Cardiac septum (tissue), 1 donor: Measurements from ENCODE around the gene IGFBP7. TPM values are rescaled to one million over a fixed set of nuclear protein-coding genes. Genes with fewer than 3 reads are reported as not detected.

Experiments used
- DNase-seq: peaks from one replicate; pipeline ENCODE4 v3.0.0-alpha.2; 2020; ENCODE audit warnings: low spot score
- intact Hi-C: fragments of 100-400 bp; cut with DNase I; formaldehyde crosslinking; loops from one replicate; pipeline ENCODE4 v1.14.0; 2022
- total RNA-seq: library from RNA; stranded (reverse); fragmentation: NEBNext Ultra II Directional; extraction: Animal tissue kit (Norgen Biotek cat#: 25700); gene quantifications from one replicate; pipeline ENCODE4 v1.2.1, GENCODE V29; 2021
- donor health status: DM: no; HTN: no; CAD: no.

Gene IGFBP7
- total RNA-seq, 1 donor from 2014 or later = 739 TPM

GRCh38 chr4:57100979-57101651 is 9.1 kb downstream of the IGFBP7 start:
- no peak for DNase-seq
- intact Hi-C loops = loop anchor here (5.0 kb wide), 1 partner anchor 124 kb away; the partner anchor contains the start of genes NOA1 and POLR2B

GRCh38 chr4:57099363-57099762 is 10.8 kb downstream of the IGFBP7 start:
- no peak for DNase-seq
- intact Hi-C loops = no loop called here

DNA sequence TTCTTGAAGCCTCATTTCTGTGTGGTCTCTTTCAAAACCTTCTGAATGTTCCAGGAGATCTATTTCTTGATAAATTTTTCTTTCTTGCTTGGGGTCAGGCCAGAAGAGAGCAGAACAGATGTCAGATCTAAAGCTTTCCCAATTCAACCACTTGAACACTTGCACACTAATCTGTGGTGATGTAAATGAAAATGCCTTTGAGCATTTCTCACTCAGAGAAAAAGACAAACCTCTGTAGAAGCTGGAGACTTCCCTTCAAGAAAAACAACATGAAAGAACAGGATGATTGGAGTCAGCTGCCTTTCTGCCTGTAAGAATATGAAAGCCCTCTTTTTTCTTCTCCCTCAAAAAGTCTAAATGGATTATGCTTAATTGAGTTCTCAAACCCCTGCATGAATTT is 11.2 kb downstream of the IGFBP7 start:
- intact Hi-C loops = no loop called here
- no peak for DNase-seq

- intact Hi-C loops = no loop called here
- no peak for DNase-seq
Observed at GRCh38 chr4:57098415-57098814, 11.8 kb downstream of the IGFBP7 start.

DNA sequence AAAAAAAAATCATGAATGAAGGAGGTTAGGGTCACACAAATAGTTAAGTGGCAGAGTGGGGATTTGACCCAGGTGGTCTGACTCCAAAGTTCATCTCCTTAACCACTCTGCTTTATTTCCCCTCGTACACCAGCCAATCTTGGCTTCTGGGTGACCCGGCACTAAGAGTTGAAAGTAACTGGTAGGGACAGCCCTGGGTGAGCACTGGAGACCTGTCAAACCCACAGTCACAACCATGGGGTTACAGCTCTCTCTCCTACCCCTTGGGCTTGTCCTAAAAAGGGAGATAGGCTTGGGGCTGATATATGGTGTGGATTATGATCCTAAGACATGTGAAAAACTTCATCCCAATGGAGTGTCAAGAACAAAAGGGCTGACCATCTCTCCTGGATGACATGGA is 12.5 kb downstream of the IGFBP7 start:
- no peak for DNase-seq
- intact Hi-C loops = no loop called here

DNA sequence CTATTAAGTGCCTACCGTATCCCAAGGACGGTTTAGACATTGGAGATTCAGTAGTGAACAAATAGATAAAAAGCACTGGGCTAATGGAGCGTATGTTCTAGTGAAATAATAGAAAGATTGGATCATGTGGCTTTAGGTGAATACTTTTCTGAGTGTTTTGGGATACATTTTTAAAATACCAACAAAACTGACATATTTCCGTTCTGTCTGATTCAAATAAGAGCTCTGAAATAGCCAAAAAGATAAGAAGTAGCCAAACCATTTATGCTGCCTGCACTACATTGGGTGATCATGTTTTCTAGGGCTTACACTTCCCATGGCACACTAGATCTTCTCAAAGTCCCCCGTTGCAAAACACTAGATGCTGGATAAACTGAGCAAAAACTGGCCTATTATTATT is 14.2 kb downstream of the IGFBP7 start:
- no peak for DNase-seq
- intact Hi-C loops = no loop called here

DNA sequence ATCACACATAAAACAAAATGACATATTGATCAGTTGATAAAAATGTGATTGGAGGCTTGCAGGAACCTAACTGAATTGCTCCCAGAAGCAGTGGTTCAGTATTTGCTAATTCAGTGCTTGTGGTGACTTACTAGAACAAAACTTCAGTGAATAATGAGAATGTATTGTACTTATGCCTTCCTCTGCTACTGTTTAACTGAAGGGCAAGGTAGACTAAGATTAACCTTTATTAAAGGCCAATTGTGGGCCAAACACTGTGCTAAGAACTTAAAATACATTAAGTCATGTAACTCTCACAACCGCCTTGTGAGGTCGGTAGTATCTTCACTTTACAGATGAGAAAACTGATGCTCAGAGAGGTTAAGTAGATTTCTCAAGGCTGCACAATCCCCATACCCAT is 14.9 kb downstream of the IGFBP7 start:
- intact Hi-C loops = no loop called here

GRCh38 chr4:57094832-57095223 is 15.4 kb downstream of the IGFBP7 start:
- intact Hi-C loops = no loop called here
- no peak for DNase-seq

More for the DNA sequence above, 14.9 kb downstream of the IGFBP7 start:
- DNase-seq = no peak

DNA sequence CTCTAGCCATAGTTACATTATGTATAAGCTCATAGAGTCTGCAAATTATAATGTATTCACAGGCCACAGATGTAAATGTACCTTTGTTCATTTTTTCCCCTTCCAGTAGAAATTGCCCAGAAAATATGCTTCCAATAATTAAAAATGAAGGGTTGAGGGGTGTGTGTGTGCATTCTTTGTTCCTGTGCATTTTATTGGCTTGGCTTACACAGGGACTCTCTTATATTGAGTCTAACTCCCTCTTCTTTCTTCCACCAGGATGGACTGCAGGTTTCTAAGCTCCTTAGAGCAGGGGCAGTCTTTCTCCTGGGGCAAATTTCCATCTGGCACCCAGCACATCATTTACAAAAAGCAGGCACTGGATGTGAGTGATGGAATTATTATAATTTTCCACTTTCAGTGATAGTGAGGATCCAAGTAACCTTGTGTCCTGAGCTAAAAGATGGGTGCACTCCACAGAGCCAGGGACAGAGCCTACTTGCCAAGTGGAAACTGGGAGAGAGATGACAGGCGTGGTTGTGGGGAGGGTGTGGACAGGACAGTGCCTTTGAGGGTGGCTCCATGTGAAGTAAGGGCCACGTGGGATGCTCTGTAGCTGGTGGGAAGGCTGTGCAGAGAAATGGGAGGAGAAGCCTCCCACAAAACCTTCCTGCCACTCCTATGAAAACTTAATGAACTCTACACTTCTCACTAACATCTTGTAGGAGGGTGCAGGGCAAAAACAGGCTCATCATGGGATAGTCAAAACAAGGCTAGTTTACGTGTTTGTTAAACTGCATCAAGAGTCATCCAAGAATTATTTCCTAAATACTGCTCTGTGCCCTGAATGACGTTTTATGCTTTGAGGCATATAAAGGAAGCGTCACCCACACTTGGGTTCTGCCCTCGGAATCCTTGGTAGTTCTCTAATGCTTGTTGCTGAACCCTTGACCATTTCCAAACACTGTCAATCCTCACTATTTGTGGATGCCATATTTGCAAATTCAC is 16.0 kb downstream of the IGFBP7 start:
- DNase-seq = no peak

GRCh38 chr4:57091657-57092162 is 18.5 kb downstream of the IGFBP7 start:
- intact Hi-C loops = no loop called here
- no peak for DNase-seq

More for the DNA sequence above, 16.0 kb downstream of the IGFBP7 start:
- intact Hi-C loops = no loop called here

DNA sequence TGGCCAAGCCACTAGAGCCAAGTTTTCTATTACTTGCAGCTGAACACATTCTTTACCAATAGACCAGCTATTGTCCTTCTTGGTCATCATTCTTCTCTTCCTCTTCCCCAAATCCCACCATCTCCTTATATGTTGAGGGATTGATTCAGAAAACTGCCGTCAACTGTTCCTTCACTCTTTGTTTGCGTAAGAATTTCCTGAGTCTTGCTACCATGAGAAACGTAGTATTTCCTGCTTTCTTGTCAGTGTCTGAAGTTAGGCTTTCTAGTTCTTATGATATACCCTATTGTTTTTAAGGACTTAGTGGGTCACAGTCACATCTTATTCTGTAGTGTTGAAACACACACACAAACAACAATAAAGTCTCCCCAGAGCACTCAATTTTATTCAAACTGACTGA is 20.1 kb downstream of the IGFBP7 start:
- intact Hi-C loops = no loop called here
- DNase-seq = no peak

DNA sequence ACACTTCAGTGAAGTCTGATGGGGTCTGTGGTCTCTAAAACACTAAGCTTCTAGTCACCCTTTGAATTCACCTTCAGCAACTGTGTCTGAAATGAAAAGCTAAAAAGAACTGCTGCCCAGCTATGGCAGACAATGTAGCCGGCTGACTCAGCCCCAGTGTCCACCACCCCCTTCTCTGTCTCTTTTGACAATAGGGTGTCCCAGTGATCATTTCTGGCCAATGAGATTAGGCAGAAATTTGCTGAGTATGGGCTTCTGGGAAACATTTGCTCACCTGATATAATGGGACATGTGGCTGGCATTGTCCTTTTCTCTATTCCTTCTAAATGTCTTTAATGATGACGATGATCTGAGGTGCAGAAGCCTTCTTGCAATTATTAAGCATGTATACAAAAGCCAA is 20.6 kb downstream of the IGFBP7 start:
- intact Hi-C loops = no loop called here
- no peak for DNase-seq

DNA sequence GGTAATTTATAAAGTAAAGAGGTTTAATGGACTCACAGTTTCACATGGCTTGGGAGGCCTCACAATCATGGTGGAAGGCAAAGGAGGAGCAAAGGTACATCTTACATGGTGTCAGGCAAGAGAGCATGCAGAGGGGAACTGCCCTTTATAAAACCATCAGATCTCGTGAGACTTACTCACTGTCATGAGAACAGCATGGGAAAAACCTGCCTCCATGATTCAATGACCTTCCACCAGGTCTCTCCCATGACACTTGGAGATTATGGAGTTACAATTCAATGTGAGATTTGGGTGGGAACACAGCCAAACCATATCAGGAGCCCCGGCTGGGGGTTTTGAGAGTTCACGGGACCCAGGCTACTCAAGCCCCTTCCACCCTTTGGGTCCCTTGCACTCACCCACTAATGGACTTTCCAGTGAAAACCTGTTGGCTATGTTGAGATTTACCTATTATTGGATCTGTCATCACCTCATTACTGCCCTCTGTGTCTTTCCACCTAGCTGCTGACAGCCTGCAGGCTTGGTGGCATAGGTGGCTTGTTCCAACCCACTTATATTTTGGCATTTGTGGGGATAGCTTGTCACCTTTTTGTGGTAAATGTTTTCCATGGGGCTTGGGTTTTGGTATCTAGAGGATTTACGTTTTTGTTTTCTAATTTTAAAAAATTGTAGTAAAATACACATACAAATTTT is 24.0 kb downstream of the IGFBP7 start:
- intact Hi-C loops = no loop called here
- no peak for DNase-seq

DNA sequence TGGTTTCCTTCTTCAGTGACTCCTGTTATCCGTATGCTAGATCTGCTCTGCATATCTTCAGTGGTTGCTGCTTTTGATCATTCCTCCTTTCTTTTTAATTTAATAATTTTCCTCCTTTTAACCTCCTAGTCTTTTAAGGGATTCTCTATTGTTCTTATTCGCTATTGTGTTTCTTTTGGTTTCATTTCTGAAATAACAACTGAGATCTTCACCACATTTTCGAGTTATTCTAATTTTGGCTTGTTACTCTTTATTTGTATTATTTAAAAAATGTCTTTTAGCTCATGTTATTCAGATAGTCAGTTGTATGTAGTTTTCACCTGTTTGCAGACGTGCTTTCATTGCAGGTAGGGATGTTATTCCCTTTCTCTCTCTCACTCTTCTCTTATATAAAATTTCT is 24.9 kb downstream of the IGFBP7 start:
- DNase-seq = no peak
- intact Hi-C loops = no loop called here

DNA sequence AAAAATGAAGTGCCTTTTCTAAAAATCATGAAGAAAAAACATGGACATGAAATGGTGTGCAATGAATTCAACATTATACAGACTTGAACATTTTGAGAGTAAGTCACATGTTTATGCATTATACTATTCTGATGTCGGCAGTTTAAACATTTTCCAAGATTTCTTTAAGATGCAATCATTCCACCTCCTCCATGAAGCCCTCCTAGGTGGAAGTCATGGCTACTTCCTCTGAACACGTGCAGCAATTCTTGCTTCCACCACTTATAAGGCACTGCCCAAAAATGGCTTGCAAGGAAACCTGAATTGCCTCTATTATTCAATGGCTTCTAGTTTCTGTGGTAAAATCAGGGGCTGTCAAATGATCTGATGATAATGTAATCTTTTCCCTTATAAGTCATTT is 25.8 kb downstream of the IGFBP7 start:
- no peak for DNase-seq
- intact Hi-C loops = loop anchor here (5.0 kb wide), 1 partner anchor 42 kb away; no protein-coding TSS in a partner anchor

DNA sequence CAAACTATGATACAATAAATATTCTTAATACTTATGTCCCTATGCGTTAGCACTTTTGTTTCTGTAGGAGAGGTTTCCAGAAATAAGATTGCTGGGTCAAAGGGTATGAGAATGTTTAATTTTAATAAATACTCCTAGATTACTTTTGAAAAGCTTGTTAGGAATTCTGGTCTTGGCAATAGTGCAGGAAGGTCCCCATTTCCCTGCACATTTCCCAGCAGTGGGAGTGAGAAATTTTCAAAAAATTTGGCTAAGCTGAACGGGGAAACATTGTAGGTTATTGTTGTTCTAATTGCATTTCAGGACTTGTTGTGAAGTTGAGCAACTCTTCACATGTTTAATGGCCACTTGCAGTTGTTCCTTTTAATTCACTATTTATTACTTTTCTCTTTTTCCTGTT is 27.1 kb downstream of the IGFBP7 start:
- intact Hi-C loops = loop anchor here (2.0 to 5.0 kb wide), 2 partner anchors 26 to 41 kb away; no protein-coding TSS in a partner anchor
- DNase-seq = no peak

- no peak for DNase-seq
- intact Hi-C loops = loop anchor here (2.0 to 5.0 kb wide), 2 partner anchors 27 to 40 kb away; no protein-coding TSS in a partner anchor
Observed at GRCh38 chr4:57081651-57082621, 28.2 kb downstream of the IGFBP7 start.

DNA sequence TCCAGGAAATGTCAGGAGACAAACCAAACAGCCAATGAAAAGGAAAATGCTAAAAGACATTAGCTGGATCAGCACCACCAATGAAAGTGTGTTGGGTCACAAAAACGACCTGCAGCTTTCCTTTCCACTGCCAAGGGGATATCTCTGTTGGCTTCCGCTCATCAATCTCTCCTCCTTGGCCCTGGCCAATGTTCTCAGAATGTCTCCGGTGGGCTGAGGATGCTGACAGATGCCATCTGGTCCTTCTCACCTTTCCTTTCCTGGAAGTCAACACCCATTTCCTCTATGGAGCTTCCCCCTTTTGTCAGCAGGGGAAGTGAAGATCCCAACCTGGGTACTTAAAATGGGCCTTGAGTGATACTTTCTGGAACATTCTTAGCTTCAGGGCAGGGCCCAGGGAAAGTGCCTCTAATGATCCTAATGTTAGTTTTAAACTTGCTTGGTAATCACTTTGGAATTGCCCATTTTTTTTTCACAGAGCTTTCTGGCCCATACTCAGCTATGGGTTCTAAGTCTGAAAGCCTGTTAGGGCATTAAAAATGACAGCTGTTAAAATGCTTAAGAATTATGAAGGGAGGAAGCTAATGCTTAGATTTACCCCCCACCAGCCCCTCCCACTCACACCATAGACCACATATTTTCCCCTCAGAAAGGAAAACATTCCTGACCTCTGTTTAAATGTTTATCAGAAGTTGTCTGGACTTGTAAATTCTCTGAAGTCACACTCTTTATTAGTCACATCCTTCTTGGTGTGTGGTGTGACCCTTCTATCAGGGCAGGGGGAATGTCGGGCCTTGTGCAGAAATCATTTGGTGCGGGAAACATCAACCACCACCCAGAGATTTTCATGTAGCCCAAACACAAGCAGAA is 29.2 kb downstream of the IGFBP7 start:
- intact Hi-C loops = loop anchor here (5.0 kb wide), 1 partner anchor 39 kb away; no protein-coding TSS in a partner anchor
- DNase-seq = no peak
